Esophagus mucosa (tissue), 1 donor: Measurements from ENCODE around the gene ZDHHC17. TPM values are rescaled to one million over a fixed set of nuclear protein-coding genes. Genes with fewer than 3 reads are reported as not detected.

Experiments used
- ATAC-seq: fragments of 200-7000 bp; cut with Tn5 transposase; one replicate; pipeline ENCODE4 v1.9.1; 2020
- total RNA-seq: library from RNA; stranded (reverse); gene quantifications from one replicate; pipeline ENCODE4 v1.2.4, GENCODE V29; 2023
- donor health status: DM: yes; HTN: yes; CAD: no.

The ZDHHC17 gene
- total RNA-seq, 1 donor from 2014 or later, result 9.3 TPM

- peak; percentile 95 for ATAC-seq
Observed at GRCh38 chr12:76878899-76879709, 115.2 kb downstream of the ZDHHC17 start, which contains the start of gene CSRP2. Gene CSRP2, minus strand, starts transcription at chr12:76879019. Its CDS starts 12,759 bp downstream, at chr12:76866260.

GRCh38 chr12:76879710-76880518, 116.0 kb downstream of the ZDHHC17 start:
- no peak for ATAC-seq

GRCh38 chr12:76880519-76881023, 116.7 kb downstream of the ZDHHC17 start:
- ATAC-seq, result no peak

- no peak for ATAC-seq
Observed at GRCh38 chr12:76881142-76881541, 117.2 kb downstream of the ZDHHC17 start.

DNA sequence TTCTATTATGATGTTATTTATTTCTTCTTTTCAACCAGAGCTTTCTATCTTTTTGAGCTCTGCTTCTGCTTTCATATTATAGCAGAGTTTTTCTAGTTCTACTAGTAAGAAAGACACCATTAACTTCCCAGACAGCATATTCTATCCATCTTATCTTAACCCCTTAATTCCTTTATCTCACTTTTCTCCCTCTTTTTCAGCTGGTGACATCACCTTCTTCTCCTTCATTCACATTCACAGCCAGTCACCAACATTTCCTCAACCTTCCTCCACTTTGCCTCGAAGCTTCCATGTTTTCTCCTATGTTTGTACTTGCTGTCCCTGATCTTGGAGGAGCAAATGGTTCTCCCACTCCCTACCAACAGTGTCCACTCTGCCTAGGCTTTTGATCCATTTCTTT, 118.5 kb downstream of the ZDHHC17 start:
- ATAC-seq, result no peak

DNA sequence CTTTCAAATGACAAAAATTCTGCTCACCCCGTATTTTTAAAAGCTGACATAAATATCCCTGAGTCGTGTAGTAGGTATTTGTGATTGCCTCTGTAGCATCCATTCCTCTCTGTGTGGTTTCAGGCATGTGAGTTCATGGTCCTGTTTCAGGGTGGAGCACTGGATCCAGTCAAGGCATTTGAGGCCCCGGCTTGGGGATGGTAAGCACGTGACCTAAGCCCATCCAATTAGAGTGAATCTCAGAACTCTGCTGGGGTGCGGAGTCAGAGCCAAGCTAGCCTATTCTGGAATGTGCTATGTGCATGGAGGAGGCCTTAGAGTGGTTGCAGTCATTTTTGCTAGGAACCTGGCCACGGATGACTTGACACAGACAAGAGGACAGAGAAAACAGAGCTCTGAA, 119.2 kb downstream of the ZDHHC17 start:
- no peak for ATAC-seq

DNA sequence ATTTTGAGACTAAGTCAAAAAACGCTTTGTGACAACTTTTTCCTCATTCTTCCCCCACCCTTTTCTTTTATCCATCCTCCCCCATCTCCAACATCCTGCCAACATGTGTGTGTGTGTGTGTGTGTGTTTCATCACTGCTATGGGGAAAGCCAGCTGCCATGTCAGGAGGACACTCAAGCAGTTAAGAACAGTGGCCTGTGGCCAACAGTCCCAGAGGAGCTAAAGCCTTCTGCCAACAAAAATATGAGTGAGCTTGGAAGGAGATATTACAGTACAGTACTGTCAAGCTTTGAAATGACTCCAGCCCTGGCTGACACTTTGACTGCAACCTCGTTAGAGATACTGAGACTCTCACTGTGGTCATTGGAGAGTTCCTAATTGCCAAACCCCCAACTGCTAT, 119.9 kb downstream of the ZDHHC17 start:
- ATAC-seq, result no peak

- no peak for ATAC-seq
Observed at GRCh38 chr12:76888775-76889174, 124.9 kb downstream of the ZDHHC17 start.

GRCh38 chr12:76890151-76891143, 126.5 kb downstream of the ZDHHC17 start:
- peak; percentile 44 for ATAC-seq

- ATAC-seq, result no peak
Observed at GRCh38 chr12:76891609-76892008, 127.7 kb downstream of the ZDHHC17 start.

DNA sequence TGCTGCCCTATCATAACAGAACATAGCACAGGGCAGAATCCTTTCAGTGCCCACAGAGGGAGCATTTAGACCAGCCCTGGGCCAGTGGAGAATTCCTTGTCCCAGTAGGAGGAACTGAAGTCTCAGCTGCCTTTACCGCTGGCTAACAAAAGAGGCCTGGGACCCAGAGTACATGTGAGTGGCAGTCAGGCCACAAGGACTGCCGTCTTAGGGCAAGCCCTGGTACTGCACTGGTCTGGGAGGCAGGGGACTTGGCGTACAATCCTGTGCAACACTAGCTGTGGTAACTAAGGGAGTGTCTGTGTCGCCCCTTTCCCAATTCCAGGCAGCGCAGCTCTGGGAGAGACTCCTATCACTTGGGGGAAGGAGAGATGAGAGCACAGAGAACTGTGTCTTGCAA, 131.9 kb downstream of the ZDHHC17 start:
- peak; percentile 26 for ATAC-seq

- ATAC-seq, result no peak
Observed at GRCh38 chr12:76896274-76896673, 132.4 kb downstream of the ZDHHC17 start.

- peak; percentile 70 for ATAC-seq
Observed at GRCh38 chr12:76898442-76898841, 134.5 kb downstream of the ZDHHC17 start.

DNA sequence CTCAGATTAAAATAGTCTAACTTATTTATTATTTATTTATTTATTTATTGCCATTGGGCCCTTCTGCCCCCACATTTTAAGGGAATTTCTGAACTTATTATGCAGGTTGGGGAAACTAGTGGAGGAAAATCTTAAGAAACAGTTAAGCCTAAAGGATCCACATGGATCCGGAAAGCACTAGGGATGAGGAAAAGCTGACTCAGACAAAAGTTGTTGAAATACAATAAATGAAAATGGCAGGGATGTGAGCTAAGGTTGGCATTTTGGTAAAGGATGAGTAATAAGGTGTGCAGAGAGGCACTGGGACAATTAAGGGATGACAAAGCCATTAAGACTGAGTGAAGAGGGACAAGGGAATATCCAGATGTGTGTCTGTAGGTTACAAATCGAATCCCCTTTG, 135.6 kb downstream of the ZDHHC17 start:
- ATAC-seq, result peak; percentile 25

DNA sequence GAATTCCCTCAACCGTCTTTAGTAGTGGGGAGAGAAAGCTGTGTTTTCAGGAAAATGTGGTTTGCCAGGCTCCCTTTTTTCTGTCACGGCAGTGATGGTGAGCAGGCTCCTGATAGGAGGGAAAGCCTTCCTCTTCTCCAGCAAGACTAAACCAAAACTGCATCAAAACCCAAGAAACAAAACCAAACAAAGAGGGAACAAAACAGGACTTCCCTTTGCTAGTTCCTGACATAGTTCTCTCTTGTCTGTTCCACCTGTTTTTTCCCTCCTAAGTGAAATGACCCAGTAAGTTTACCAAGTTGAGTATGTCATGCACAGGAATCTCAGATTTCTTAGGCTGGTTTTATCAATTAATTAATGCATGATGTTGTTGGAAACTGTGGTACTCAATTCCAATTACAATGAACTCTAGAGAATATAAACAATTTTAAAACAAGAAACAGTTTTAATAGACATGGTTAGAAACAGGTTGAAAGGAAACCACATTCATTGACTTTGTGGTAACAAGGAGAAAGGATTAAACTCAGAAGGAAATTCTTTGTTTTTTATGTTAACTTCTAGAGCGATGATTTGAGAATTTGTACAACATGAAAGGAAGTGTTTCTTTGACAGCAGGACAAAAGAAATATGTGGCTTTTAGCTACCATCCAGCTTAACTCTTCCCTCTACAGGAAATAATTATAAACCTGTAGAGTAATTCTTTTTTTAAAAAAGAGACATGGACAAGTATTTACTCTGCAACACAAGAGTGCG, 137.9 kb downstream of the ZDHHC17 start:
- no peak for ATAC-seq

Other genes with a start within 250 kb of the ZDHHC17 start
- gene OSBPL8, start 204.3 kb upstream of the ZDHHC17 start, total RNA-seq, result 62.6 TPM
- 66.6 TPM for gene CSRP2, start 114.9 kb downstream of the ZDHHC17 start, total RNA-seq